CD1c-positive myeloid dendritic cell (primary cell): ENCODE data around the gene NCAPH2.

ENCODE experiments used
- DNase-seq: peaks from one replicate; pipeline ENCODE4 v3.0.0-alpha.2; 2016; ENCODE audit errors: extremely low spot score

The NCAPH2 gene

DNA sequence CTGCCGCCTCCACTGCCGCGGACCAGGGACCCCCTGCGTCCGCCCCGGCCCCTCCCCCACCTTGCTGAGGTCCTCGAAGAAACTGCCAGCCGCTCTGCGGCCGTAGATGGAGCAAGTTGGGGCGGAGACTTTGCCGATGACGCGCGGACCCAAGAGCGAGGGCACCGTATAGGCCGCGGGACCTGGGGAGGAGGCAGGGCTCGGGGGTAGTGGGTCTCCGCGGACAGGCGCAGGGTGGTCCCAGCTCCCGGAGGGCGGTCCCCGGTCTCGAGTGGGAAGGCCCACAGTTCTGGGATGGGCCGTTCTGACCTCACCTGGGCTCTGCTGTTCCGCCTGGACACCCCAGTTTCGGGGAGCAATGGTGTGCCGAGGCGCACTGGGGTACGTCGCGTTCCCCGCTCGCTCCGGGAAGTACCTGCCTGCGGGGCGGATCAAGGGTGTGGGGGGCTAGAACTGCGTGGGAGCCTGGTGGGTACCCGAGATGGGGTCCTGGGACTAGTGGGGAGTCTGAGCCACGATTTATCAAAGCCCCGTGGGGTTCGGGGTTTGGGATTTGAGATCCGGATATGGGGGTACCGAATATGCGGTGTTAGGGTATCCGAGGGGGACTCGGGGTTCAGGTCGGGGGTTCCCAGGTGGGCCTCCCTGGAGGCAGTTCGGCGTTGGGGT is 23.0 kb downstream of the NCAPH2 start:
- DNase-seq = peak; percentile 92

DNA sequence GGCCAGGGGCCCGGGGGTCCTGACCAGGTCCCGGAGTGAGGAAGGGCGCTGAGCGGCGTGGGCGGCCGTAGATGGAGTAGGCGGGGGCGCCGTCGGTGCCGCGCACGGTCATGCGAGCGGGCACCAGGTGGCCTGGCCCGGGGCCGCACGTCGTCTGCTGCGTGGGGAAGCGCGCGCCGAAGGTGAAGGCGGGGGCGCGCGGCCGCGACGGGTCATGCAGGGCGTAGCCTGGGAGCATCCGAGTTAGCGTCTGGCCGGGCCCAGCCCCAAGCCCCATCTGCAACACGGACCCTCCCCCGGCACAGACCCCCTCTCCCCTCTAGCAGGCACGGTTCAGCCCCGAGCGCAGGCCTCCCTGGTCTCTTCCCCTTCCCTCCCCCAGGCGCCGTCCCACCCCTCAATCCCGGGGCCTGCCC is 23.5 kb downstream of the NCAPH2 start:
- peak; percentile 88 for DNase-seq

GRCh38 chr22:50531962-50532674 is 24.1 kb downstream of the NCAPH2 start:
- peak; percentile 57 for DNase-seq

GRCh38 chr22:50532824-50533796 is 25.1 kb downstream of the NCAPH2 start:
- DNase-seq = peak; percentile 33

DNA sequence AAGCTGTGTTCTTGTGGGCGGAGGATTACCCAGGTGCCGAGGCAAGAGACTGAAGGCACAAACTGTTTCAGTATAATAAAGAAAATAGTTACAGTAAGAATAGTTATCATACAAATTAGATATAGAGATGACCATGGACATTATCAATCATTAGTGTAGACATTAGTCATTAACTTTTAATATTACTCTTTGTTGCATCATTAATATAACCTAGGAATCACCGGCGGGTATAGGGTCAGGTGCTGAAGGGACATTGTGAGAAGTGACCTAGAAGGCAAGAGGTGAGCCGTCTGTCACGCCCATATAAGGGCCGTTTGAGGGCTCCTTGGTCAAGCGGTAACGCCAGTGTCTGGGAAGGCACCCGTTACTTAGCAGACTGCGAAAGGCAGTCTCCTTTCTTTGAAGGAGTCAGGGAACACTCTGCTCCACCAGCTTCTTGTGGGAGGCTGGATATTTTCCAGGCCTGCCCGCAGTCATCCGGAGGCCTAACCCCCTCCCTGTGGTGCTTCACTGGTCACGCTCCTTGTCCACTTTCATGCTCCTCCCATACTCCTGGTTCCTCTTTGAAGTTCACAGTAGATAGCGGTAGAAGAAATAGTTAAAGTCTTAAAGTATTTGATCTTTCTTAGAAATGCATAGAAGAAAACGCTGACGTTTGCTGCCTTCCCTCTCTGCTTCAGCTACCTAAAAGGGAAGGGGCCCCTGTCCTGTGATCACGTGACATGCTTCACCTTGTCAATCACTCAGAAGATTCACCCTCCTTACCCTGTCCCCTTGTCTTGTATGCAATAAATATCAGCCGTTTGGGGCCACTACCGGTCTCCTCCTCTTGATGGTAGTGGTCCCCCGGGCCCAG is 26.1 kb downstream of the NCAPH2 start:
- peak; percentile 80 for DNase-seq

DNA sequence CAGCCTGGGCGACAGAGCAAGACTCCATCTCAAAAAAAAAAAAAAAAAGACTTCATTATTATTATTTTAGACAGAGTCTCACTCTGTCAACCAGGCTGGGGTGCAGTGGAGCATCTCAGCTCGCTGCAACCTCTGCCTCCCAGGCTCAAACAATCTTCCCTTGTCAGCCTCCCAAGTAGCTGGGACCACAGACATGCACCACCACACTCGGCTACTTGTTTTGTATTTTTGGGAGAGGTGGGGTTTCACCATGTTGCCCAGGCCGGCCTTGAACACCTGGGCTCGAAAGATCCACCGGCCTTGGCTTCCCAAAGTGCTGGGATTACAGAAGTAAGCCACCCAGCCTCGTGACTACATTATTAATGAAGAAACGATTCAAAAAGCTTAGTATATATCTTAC is 27.1 kb downstream of the NCAPH2 start:
- peak; percentile 13 for DNase-seq

DNA sequence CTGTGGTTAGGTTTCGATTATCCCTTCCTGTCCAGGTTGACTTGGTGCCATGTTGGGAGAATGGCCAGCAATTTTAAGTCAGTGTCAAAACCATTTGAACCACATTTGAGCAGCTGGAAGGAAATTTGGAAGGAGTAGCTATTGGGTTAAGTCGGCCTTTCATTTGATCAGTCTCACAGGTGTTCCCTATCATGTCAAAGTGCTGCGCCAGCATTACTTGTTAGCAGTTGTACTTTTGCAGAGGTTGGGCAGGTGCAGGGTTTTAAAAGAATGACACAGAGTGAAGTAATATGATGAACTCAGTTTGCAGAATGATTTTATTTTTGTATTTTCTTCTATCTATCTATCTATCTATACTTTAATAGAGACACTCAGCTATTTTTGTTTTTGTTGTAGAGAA is 28.2 kb downstream of the NCAPH2 start:
- no peak for DNase-seq

GRCh38 chr22:50537765-50538164 is 29.7 kb downstream of the NCAPH2 start:
- DNase-seq = peak; percentile 33

- no peak for DNase-seq
Measured at GRCh38 chr22:50540381-50540780, 32.4 kb downstream of the NCAPH2 start.

DNA sequence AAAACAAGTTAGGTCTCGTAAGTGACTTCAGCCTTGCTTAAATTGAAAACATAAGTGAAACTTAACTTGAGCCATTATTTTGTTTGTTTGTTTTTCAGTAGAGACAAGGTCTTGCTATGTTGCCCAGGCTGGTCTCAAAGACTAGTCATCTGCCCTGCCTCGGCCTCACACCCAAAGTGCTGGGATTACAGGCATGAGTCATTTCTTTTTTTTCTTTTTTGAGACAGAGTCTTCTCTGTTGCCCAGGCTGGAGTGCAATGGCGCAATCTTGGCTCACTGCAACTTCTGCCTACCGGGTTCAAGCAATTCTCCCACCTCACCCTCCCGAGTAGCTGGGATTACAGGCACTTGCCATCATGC is 33.6 kb downstream of the NCAPH2 start:
- peak; percentile 93 for DNase-seq

DNA sequence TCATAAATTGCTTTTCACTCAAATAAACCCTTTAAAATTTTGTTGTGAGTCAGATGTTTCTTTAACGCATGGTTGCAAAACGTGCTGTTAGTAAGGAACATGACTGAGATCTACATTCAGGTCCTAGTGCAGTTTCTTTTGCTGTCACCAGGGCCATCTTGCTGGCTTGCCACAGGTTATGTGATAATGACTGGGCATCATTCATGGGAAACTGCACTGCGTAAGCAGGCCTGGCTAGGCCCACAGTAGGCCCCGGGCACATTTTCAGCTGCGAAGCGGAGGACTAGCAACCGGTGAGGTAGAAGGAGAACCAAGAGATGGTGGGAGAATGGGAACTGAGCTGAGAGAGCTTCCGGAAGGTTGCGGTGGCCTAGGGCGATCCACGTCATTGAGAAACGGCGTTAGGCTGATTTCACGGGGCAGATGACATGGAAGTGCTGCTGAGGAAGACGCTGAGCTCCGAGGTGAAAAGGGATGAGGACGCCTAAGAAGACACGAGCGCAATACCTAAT is 34.4 kb downstream of the NCAPH2 start:
- peak; percentile 97 for DNase-seq

DNA sequence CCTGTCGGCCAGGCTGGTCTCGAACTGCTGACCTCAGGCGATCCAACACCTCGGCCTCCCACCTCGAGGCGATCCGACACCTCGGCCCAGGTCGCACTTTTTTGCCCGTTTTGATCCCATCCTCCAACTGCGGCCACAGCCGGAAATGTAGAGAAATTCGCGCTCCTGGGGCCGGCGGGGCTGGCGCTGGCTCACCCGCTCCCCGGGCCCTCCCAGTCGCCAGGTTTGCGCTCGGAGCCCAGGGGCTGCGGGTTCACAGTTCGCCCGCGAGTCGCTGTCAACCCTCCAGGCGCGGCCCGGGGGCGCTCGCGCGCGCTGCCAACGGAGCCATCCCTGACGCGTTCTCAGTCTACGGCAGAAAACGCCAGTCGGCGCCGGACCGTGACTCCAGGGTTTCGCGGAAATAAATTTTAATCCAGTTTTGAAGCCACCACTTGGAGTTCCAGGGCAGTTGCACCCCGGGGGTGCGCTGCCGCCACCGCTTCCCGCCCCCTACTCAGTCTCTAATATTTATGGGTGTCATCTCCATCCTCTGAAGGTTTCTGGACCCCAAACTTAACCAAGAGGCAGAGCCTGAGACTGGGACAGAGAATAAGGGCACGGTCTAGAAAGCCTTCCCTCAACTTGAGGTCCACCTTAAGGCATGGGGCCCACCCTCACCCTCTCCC is 36.2 kb downstream of the NCAPH2 start:
- DNase-seq = peak; percentile 89

- no peak for DNase-seq
Measured at GRCh38 chr22:50544746-50545253, 36.8 kb downstream of the NCAPH2 start.

GRCh38 chr22:50545522-50546325 is 37.7 kb downstream of the NCAPH2 start, which contains the start of gene KLHDC7B:
KLHDC7B (plus strand) TSS chr22:50545899; CDS start chr22:50546244, 345 bp downstream.
- no peak for DNase-seq

DNA sequence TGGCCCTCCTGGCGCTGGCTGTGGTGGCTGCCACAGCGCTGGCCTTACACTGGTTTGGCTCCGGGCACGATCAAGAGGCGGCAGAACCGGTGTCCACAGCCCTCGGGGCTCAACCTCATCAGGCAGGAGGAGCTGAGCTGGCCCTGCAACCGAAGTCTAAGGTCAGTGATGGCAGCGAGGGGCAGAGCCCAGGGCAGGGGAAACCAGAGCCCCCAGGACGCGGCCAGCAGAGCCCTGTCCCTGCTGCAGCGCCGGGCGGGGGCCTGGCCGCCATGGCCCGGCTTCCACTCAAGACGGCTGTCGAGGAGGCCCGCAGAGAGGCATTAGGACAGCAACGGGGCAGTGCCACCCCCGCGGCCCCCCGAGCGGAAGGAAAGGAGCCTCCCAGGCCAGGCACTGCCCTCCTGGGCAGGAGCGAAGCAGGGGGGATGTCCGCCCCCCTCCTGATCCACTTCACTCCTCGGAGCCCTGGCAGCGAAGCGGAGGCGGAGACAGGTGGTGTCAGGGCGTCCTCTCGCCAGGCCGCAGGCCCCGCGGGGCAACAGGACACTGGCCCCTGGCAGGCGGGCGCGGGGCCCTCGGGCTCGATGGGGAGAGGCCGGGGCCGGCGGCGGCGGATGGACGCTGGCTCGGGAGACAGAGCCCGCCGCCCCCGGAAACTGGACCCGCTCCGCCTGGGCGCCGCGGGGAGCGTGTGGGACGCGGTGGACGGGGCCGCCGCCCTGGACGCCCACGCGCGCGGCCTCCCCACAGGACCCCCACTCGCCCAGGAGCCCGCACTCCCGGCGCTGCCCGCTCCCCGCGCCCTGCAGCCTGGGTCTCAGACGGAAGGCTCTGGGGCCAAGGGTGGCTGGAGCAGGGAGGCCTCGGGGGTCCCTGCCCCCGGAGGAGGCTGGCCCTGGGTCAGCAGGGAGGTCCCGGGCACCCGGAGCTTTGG is 38.6 kb downstream of the NCAPH2 start:
- DNase-seq = no peak

- DNase-seq = no peak
Measured at GRCh38 chr22:50547263-50547985, 39.4 kb downstream of the NCAPH2 start.

- DNase-seq = no peak
Measured at GRCh38 chr22:50548040-50548920, 40.3 kb downstream of the NCAPH2 start.
